HuH-7.5 (cell line): ENCODE results near the gene ADGRB3.
"Not testable (repeated sequence)": the region's sequence is repeated elsewhere in the genome, so short reads cannot be mapped to it uniquely, and the experiment has no call there.

Source experiments
- DNase-seq: peaks from one replicate; pipeline ENCODE4 v3.0.0; 2011; ENCODE audit warnings: low spot score

Gene ADGRB3

GRCh38 chr6:69038841-69039240 is 403.8 kb downstream of the ADGRB3 start:
- DNase-seq: no peak

DNA sequence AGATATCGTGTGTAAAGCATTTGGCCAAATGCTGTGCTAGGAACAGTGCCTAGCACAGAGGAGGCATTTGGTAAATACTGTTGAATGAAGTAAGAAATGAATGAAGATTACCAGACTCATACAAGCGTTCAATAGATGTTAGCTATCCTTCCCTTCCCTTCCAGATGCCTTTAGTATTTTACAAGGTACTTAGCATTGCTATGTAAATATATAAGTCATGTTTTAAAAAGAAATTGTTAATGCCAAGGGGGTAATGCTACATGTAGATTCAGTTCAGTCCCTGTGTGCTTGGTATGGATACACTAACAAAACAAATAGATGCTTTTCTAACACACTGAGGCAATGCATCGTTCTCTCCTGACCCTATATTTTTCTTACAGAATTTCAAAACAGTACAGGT is 407.2 kb downstream of the ADGRB3 start:
- no peak for DNase-seq

- no peak for DNase-seq
These were observed 409.5 kb downstream of the ADGRB3 start for GRCh38 chr6:69044534-69044933.

DNA sequence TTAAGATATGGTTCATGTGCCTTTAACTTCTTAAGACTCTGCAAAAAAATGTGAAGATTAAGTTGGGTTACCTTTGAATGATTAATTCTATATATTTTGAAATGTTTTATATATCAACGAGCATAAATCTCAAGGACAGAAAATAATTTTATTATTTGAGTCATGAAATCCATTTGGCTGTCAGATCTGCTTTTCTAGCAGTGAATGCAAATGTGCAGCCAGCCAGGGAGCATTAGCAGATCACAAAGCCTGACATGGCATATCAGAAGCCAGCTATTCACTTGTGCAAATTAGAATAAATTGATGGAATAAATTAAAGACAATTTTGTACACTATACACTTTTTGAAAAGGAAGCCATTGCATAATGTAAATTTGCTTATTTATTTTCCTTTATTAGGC is 424.3 kb downstream of the ADGRB3 start:
- no peak for DNase-seq

- DNase-seq: no peak
These were observed 426.0 kb downstream of the ADGRB3 start for GRCh38 chr6:69061066-69061465.

DNA sequence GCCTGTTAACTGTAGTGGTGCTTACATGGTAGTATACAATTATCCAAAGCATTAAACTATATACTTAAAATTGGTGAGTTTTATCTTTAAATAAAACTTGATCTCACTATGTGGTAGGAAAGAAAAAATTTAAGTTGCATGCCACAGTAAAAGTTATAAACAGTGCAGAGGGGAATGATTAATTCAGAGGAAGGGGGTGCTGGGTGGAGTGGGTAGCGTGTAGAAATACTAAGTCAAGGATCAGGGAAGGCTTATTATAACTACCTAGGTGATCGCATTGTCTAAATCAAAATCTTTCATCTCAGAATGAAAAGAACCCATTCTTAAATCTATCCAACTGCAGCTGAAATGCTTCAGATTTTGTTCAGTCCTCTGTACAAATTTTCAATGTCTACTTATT is 428.3 kb downstream of the ADGRB3 start:
- no peak for DNase-seq

DNA sequence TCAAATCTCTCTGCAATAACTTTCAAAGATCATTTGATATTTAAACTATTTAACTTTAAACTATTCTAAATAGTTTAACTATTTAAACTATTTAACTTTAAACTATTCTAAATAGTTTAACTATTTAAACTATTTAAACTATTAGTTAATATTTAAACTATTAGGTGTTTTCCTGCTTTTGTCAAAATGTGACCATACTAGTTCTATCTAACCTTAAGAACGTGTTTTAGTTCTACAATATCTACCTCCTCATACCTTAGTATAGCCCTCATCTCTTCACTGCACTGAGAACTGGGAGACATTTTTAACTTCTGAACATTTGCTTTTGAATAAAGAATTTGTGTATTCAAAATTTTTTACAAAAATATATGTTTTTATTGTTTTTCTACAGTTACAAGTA is 429.1 kb downstream of the ADGRB3 start:
- DNase-seq: no peak

DNA sequence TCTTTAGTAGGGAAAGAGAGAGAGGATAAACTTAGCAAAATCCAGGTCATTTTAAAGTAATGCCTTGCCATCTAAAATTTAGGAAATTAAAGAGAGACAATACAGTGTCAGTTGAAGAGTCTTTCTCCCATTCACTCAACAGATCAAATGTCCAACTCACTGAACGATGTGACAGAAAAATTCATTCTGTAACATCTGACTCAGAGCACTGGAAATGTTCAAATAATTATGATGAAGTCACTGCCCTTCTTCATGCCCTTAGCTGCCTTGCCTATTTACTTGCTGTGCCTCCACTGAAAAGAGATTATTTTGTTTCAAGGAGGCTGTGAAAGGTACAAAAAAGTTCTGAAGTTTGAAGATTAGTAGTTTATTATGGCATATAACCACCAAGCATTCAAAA is 434.8 kb downstream of the ADGRB3 start:
- no peak for DNase-seq

DNA sequence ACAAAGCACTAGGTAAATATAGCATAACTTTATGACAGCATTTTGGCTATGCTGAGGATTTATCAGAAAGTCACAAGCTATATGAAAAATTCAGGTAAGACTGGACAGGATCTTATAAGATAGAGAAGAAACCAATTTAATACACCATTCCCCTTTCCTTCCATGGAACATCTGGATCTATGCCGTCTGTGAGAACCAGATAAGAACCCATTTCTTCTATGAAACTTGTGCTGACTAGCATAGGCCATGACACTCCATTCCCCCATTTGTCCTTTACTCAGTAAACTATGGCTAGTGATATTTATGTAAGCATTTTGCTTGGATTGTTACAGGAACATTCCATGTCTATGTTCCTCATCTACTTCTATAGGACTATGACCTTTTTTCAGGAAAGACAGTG is 437.7 kb downstream of the ADGRB3 start:
- DNase-seq: no peak

DNA sequence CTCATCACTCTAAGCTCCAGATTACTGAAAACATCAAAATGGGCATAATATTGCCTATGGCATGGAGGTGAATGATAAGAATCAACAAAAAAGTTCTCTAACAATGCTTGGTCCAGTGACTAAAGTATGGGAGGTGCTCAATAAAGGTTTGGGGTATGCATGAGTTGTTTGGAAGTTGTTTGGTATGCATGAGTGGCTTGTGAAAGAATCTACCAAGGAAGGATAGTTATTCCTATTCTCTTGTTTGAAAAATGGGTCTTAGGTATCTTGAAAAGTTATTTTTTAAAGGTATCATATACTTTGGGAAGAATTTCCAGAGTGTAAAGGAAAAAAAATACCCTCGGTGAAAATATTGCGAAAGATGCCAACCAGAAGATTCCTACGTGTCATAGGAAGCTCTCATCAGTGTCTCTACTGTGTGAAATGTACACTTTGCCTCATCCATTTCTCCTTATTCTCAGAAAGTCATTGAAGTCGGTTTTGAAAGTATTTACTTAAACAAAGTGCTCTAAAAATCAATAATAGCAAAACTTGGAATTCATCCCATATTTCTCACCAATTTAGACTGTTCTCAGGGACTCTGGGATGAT is 449.8 kb downstream of the ADGRB3 start:
- no peak for DNase-seq

DNA sequence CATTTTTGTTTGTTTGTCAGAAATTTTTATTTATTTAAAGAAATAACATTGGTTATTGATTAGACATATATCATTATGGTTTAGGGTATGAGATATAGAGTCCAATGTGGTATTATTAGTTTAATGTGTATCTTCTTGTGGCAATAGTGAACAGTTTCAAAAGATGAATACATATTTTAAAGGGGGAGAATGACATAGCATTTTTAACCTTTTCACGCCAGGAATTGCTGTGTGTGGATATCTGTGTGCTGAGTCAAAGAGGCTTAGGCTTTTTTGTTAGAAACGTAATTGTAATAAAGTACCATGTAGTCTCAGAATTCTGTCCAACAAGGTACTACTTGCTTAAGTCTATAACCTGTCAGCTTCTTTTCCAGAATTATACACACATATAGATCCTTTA is 451.6 kb downstream of the ADGRB3 start:
- DNase-seq: no peak

- no peak for DNase-seq
These were observed 454.5 kb downstream of the ADGRB3 start for GRCh38 chr6:69089539-69089938.

GRCh38 chr6:69090132-69090531 is 455.1 kb downstream of the ADGRB3 start:
- no peak for DNase-seq

- DNase-seq: no peak
These were observed 461.6 kb downstream of the ADGRB3 start for GRCh38 chr6:69096681-69097080.

- DNase-seq: no peak
These were observed 462.9 kb downstream of the ADGRB3 start for GRCh38 chr6:69097948-69098347.

DNA sequence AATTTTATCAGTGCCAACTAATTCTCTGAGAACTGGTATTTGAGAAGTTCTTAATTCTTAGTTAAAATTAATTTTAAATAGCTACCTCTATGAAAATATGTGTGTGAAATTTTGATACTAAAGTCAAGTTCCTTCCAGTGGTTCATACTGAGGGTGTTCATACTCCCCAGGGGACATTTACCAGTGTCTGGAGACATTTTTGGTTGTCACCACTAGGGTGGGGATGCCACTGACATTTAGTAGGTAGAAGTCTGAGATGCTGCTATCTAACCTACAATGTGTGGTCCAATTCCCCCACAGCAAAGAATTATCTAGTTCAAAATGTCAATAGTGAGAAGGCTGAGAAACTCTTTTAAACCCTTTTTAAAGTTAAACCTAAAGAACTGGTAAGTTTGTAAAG is 463.8 kb downstream of the ADGRB3 start:
- DNase-seq: no peak

DNA sequence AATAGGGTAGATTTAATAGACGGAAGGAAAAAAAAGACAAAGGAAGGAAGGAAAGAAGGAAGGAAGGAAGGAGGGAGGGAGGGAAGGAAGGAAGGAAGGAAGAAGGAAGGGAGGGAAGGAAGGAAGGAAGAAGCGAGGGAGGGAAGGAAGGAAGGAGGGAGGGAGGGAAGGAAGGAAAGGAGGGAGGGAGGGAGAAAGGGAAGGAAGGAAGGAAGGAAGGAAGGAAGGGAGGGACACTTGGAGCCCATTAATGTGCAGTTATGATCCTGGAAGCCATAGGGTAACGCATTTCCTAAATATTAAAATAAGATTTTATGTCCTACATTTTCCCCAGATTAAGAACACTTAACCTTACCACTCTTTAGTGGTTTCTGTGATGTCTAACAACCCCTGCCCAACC is 465.7 kb downstream of the ADGRB3 start:
- DNase-seq: no peak

- DNase-seq: no peak
These were observed 467.3 kb downstream of the ADGRB3 start for GRCh38 chr6:69102416-69102815.

DNA sequence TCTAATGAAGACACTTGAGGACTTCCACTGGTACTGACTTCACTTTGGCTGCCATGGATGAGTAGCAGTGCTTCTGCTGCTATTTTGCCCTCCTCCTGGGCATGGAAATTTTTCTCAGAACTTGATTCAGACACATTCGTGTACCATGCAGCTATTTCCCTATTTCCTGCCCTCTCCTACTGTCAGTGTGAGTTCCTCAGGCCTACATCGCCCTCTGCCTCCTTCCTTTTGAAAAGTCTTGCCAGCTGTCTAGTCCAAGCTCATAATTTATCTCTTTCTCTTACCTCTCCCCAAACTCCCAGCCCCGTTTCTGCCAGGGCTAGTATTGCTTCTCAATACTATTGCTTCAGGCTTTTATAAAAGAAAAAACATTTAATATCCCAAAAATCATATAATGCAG is 470.2 kb downstream of the ADGRB3 start:
- DNase-seq: no peak

DNA sequence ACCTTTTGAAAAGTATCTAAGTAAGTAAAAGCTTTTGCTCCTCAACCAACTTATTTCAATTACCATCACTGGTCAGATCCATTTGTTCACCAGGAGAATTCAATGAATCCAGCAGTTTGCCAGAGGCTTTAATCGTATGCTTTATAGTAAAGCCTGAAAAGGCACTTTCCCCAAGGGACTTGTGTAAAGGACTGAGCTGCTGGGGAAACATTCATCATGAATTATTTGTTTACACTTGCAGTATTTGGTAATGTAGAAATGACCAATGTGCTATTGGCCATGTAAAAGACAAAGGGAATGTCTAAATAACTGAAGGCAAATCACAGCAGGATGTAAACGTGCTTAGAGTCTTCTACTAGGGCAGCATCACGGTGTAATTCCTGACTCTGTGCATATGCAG is 471.4 kb downstream of the ADGRB3 start:
- DNase-seq: no peak

- DNase-seq: no peak
These were observed 476.2 kb downstream of the ADGRB3 start for GRCh38 chr6:69111301-69111700.

GRCh38 chr6:69116658-69117057 is 481.6 kb downstream of the ADGRB3 start:
- no peak for DNase-seq

GRCh38 chr6:69121461-69122406 is 486.7 kb downstream of the ADGRB3 start:
- DNase-seq: not testable (repeated sequence)

- no peak for DNase-seq
These were observed 487.3 kb downstream of the ADGRB3 start for GRCh38 chr6:69122407-69122773.
